GM12874 (cell line): ENCODE results near the gene GP1BB.

Source experiments
- CTCF ChIP-seq: IDR thresholded peaks from 2 replicates; pipeline ENCODE4 v1.5.1; 2011; ENCODE audit warnings: low read depth, mild to moderate bottlenecking, control low read depth, low read length, moderate library complexity; ENCODE audit not compliant: insufficient read depth

Gene GP1BB

GRCh38 chr22:19760058-19760950 lies 37.0 kb downstream of the GP1BB start, which contains the start of gene TBX1:
Gene TBX1 (plus strand): TSS chr22:19760778. CDS start chr22:19760844, 66 bp downstream.
- no peak for TF ChIP-seq CTCF

DNA sequence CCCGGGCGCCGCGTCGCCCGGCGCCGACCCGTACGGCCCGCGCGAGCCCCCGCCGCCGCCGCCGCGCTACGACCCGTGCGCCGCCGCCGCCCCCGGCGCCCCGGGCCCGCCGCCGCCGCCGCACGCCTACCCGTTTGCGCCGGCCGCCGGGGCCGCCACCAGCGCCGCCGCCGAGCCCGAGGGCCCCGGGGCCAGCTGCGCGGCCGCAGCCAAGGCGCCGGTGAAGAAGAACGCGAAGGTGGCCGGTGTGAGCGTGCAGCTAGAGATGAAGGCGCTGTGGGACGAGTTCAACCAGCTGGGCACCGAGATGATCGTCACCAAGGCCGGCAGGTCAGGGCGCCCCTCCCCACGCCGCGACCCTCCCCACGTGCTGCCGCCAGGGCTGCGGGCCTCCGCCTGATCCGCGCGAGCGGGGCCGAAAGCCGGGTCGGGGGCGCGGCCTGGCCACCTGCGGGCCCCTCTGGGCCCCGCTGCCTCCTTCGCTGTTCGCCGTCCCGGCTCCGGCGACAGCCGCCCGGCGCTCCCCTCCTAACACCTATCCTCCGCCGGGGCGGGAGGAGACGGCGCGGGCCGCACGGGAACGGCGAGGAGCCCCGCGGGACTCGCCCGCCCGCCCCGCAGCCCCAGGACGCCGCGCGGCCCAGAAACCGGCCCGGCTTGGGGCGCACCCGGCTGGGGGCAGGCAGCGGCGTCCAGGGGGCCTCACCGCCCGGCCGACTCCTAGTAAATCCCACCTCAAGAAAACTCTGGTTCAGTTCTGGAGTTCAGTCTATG lies 37.8 kb downstream of the GP1BB start:
- no peak for TF ChIP-seq CTCF

- TF ChIP-seq CTCF: no peak
Measured at GRCh38 chr22:19761725-19762567, 38.6 kb downstream of the GP1BB start.

GRCh38 chr22:19762568-19763457 lies 39.5 kb downstream of the GP1BB start:
- no peak for TF ChIP-seq CTCF

DNA sequence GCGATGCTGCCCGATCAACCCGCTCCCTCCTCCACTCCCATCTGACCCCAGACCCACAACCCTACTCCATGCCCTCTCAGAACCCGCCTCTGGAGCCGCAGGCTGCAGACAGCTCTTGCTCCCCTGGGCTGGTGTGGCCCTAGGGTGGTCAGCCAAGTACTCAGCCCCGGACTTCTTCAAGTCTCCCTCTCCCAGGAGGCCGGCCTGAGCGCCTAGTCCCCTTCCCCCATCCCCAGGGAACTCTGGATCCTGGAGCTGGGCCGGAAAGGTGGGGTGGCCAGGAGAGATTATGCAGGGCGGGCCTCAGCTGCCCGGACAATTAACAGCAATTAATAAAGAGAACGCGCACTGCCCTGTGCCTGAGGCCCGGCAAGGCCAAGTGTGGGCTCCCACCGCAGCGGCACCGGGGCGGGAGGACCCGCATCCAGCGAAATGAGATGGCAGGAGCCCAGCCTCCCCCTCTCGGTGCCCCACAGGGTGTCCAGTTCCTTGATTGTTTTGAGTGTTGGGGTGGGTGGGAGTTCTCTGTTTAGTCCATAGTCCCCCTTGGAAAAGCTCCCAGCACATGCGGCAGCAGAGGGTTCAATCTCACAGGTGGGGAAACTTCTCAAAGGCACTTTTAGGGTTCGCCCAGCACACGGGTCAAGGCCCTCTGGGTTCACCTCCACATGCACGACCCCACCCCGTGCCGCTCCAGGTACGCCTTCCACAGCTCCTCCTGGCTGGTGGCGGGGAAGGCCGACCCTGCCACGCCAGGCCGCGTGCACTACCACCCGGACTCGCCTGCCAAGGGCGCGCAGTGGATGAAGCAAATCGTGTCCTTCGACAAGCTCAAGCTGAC lies 40.3 kb downstream of the GP1BB start:
- no peak for TF ChIP-seq CTCF

- TF ChIP-seq CTCF: no peak
Measured at GRCh38 chr22:19764299-19764593, 40.9 kb downstream of the GP1BB start.
